ENCODE data around the gene ZBTB16. TPM values are rescaled to one million over a fixed set of nuclear protein-coding genes. Genes with fewer than 3 reads are reported as not detected.
A peak's percentile ranks its signal among the peaks of the same experiment; 100 is the strongest.

The ZBTB16 gene
- total RNA-seq, 4 donors from 2014 or later, result 25.5 to 302 (median 151) TPM

DNA sequence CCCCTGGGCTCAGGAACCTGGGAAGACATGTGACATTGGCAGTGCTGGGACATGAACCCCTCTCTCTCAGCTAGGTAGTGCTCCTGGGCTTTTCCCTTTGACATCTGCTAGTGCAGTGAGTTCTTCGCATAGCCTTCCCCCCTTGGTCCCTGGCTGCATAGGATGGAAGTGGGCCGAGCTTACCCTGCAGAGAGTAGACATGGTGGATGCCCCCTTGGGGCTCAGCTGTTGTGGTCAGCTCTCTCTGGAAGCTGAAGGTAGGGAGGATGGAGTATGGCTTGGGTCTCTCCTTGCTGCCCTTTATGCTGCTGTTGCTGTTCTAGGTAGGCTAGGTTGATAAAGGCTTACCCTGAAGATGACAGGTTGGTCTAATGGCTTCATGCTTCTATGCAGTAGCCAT is 92.1 kb downstream of the ZBTB16 start:
- Histone ChIP-seq H3K4me1 (peaks cover 8 to 32% of the 10 kb centered on the region in 2 donors), H3K36me3 (no peaks in the 10 kb centered on the region), H3K27ac (peak overlapping the region; percentile 98 to 100), H3K27me3 (no peaks in the 10 kb centered on the region), H3K9me3 (no peaks in the 10 kb centered on the region), H3K4me3 (no peak overlapping the region)
- intact Hi-C loops (cut with DNase I; ENCODE audit: low total_unique reads), result no loop called here
- TF ChIP-seq POLR2A (IDR thresholded peaks at IDR 0.05), result no peak
- TF ChIP-seq, protein P1, sequence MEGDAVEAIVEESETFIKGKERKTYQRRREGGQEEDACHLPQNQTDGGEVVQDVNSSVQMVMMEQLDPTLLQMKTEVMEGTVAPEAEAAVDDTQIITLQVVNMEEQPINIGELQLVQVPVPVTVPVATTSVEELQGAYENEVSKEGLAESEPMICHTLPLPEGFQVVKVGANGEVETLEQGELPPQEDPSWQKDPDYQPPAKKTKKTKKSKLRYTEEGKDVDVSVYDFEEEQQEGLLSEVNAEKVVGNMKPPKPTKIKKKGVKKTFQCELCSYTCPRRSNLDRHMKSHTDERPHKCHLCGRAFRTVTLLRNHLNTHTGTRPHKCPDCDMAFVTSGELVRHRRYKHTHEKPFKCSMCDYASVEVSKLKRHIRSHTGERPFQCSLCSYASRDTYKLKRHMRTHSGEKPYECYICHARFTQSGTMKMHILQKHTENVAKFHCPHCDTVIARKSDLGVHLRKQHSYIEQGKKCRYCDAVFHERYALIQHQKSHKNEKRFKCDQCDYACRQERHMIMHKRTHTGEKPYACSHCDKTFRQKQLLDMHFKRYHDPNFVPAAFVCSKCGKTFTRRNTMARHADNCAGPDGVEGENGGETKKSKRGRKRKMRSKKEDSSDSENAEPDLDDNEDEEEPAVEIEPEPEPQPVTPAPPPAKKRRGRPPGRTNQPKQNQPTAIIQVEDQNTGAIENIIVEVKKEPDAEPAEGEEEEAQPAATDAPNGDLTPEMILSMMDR (IDR thresholded peaks at IDR 0.05), result no peak
- no peak for DNase-seq

DNA sequence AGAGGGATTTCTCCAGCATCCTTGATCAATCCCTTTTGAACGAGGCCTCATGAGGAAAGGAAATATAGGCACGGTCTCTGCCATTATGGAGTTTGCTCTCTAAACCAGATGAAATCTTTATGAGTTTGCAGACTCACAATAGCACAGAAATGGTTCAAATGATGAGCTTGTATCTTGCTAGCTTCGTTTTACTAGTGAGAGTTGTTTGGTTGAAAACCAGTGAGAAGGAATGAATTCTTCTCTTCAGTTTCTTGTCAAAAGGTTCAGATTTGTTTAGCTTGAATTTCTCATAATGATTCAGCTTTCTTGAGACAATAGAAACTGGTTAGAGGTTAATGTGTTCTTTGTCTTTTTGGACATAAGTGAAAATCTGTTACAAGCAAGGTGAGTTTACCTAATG is 92.7 kb downstream of the ZBTB16 start:
- intact Hi-C loops (cut with DNase I; ENCODE audit: low total_unique reads), result no loop called here
- no peak for DNase-seq
- no peak overlapping the region for H3K4me3 ChIP-seq
- peak overlapping the region; percentile 98 to 100 for H3K27ac ChIP-seq
- TF ChIP-seq POLR2A (IDR thresholded peaks at IDR 0.05), result no peak
- TF ChIP-seq, protein P1 (IDR thresholded peaks at IDR 0.05), result no peak
- H3K27me3 ChIP-seq, result no peaks in the 10 kb centered on the region
- H3K36me3 ChIP-seq, result no peaks in the 10 kb centered on the region
- peaks cover 9 to 35% of the 10 kb centered on the region in 2 donors for H3K4me1 ChIP-seq
- no peaks in the 10 kb centered on the region for H3K9me3 ChIP-seq

DNA sequence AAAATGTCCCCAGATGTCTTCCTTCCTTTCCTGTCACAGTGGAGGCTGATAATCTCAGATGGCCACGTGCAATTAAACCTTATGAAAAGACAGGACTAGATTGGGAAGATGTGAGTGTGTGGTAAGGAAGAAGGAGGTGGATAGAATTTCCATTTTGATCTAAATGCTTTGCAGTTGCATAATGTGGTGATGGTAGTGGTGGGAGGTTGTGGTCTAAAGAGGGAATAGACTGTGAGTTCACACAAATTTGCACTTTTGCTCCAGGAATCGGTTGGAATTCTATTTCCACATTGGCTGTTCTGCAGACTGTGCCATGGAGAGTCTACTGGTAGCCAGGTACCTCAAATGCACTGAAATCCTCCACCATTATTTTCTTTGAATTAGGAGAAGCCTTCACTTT is 93.3 kb downstream of the ZBTB16 start:
- Histone ChIP-seq H3K4me3 (no peak overlapping the region), H3K36me3 (no peaks in the 10 kb centered on the region), H3K27me3 (no peaks in the 10 kb centered on the region), H3K4me1 (peaks cover 15 to 36% of the 10 kb centered on the region in 2 donors), H3K9me3 (no peaks in the 10 kb centered on the region), H3K27ac (peak overlapping the region; percentile 98 to 100)
- intact Hi-C loops (cut with DNase I; ENCODE audit: low total_unique reads), result no loop called here
- TF ChIP-seq, protein P1 (IDR thresholded peaks at IDR 0.05), result no peak
- no peak for TF ChIP-seq POLR2A (IDR thresholded peaks at IDR 0.05)
- DNase-seq, result no peak

DNA sequence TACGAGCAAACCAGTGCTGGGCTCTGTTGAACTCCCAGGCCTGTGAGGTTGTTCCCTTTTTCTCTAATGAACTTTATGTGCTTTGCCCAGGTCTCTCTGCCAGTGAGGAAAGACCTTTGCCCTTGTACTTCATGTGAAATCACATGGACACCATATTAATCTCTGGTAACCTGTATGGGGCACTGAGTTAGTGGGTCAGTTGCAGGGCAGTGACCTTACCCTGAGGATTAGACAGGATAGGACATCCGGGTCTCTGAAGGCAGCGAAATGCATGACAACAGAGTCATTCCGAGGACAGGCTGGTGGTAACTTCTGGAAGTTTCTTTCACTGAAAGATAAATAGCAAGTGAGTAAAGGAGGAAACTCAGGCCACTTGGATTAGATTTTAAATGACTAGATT is 93.7 kb downstream of the ZBTB16 start:
- Histone ChIP-seq H3K4me3 (no peak overlapping the region), H3K4me1 (peaks cover 20 to 37% of the 10 kb centered on the region in 2 donors), H3K27me3 (no peaks in the 10 kb centered on the region), H3K27ac (peak overlapping the region; percentile 98 to 100), H3K36me3 (no peaks in the 10 kb centered on the region), H3K9me3 (no peaks in the 10 kb centered on the region)
- TF ChIP-seq, protein P1 (IDR thresholded peaks at IDR 0.05), result no peak
- no peak for TF ChIP-seq POLR2A (IDR thresholded peaks at IDR 0.05)
- no peak for DNase-seq
- intact Hi-C loops (cut with DNase I; ENCODE audit: low total_unique reads), result no loop called here

DNA sequence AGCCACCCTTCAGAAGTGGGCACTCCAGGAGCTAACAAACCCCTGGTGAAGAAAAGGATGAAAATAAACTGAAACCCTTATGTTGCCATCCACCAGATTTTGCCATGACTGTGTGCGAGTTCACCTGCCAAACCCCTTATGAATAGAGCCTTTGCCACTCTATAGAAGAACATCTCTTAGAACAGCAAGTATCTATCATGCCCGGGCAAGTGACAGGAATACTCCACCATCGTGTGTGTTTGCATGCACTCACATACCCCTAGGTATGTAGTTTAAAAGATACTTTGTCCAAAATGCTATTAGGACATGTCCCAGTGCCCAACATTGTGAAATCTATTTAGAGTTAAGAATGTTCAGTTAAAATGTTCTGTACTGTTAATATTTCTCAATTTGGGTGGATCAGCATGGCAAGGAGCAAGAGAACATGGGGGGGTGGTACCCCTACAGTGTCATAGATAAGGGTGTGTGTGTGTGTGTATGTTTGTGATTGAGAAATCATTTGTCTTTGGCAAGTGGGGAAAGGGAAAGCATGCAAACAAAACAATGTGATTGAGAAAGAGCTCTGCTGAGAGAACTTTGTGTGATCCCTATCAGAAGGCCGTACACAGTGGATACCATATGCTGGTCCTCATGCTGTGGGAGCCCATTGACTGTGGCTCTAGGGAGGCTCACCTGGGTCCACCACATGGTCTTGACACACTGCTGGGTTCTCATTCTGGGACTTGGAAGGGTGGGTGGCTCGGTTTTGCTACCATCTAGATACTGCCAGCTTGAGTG is 94.9 kb downstream of the ZBTB16 start:
- Histone ChIP-seq H3K36me3 (no peaks in the 10 kb centered on the region), H3K27ac (peak overlapping the region; percentile 98 to 100), H3K4me3 (no peak overlapping the region), H3K4me1 (peaks cover 22 to 37% of the 10 kb centered on the region in 2 donors), H3K27me3 (no peaks in the 10 kb centered on the region), H3K9me3 (no peaks in the 10 kb centered on the region)
- intact Hi-C loops (cut with DNase I; ENCODE audit: low total_unique reads), result no loop called here
- DNase-seq, result peak in 1 of 2 donors; percentile 82
- TF ChIP-seq, protein P1 (IDR thresholded peaks at IDR 0.05), result no peak

Measured in uterus (tissue), 4 donors.